ENCODE measurements around the gene THUMPD2. TPM values are rescaled to one million over a fixed set of nuclear protein-coding genes. Genes with fewer than 3 reads are reported as not detected.

The THUMPD2 gene
- total RNA-seq, 2 experiments from 2014 or later, result 18.0 to 18.8 TPM

GRCh38 chr2:39720970-39721369, 58.1 kb downstream of the THUMPD2 start:
- CTCF ChIA-PET, result no interaction called here
- POLR2A ChIA-PET, result no interaction called here

- POLR2A ChIA-PET, result no interaction called here
Observed at GRCh38 chr2:39719317-39719716, 59.7 kb downstream of the THUMPD2 start.

DNA sequence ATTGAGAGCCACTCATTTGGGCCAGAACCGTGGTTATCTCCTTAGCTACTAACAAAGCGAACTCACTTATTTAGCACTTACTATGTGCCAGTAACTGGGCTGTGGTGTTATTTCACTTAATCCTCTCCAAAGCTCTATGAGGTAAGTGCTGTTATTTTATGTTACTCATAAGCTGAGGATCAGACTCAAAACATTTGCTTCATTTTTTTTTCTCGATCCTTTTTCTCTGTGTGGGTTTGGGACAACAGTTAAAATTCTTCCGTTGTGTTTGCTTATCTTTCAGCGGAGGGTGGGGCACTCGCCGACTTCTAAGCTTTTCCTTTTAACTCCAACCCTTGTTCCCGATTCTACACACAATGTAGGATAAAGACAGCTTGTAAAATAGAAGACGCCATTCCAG, 60.6 kb downstream of the THUMPD2 start:
- CTCF ChIA-PET, result interaction anchor here (1.3 kb wide), 1 partner anchor 9 kb away, joined by 7 read pairs; no protein-coding TSS in a partner anchor
- POLR2A ChIA-PET, result no interaction called here

More at GRCh38 chr2:39719317-39719716, 59.7 kb downstream of the THUMPD2 start:
- CTCF ChIA-PET, result interaction anchor here (1.0 kb wide), 1 partner anchor 10 kb away, joined by 3 read pairs; no protein-coding TSS in a partner anchor

GRCh38 chr2:39717067-39717466, 62.0 kb downstream of the THUMPD2 start:
- CTCF ChIA-PET, result interaction anchor here (0.8 kb wide), 1 partner anchor 11 kb away, joined by 4 read pairs; no protein-coding TSS in a partner anchor
- POLR2A ChIA-PET, result no interaction called here

- ChIA-PET POLR2A (no interaction called here), CTCF (no interaction called here)
Observed at GRCh38 chr2:39715822-39716221, 63.2 kb downstream of the THUMPD2 start.

- ChIA-PET CTCF (no interaction called here), POLR2A (no interaction called here)
Observed at GRCh38 chr2:39715095-39715494, 64.0 kb downstream of the THUMPD2 start.

DNA sequence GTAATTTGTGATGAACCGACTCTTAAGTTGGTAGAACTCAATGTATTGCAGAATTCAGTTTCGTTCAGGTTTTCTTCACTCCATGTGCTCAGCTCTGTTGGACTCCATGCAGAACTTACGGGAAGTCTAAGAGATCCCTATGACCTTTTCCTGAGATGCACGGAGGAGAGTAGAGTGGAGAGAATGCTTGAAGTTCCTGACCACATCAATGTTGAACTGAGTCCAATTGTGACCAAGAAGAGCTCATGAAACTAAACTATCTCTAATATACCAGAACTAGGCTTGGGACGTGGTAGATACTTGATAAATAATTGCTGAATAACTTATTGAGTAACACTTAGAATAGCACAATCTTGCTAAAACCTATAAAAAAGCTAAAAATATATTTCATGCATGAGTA, 66.1 kb downstream of the THUMPD2 start:
- ChIA-PET CTCF (no interaction called here), POLR2A (no interaction called here)

DNA sequence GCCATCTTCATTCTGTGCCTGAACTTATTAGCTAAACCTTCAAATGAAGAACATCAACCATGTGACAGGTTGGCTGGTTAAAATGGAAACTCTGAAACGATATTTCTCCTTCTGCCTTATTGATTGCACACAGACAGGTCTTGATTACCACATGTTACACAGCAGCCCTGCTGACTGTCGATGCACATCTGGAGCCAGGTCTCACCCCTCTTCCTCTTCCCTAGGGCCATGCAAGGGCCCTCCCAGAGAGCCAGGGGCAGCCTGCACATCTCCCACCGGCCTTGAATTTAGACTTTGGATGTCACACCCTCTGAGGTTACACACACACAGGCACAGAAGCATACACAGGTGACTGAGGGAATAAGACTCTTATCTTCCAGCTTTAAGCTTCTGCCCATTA, 68.3 kb downstream of the THUMPD2 start:
- ChIA-PET POLR2A (no interaction called here), CTCF (no interaction called here)

DNA sequence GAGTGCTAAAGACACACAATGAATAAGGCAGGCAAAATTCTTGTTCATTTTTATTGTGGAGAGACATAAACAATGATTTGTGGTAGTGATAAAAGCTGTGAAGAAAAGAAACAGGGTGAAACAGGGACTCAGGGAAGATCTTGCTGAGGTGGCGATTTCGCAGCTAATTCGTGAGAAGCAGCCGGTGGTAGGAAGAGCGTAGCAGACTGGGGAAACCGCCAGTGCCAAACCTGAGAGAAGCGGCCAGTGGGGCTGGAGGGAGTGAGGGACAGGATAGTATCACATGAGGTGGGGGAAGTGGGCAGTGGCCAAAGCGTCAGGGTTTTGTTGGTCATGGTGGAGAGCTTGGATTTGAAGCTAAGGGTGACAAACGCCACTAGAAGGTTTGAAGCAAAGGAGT, 71.1 kb downstream of the THUMPD2 start:
- CTCF ChIA-PET, result interaction anchor here (0.6 kb wide), 1 partner anchor 17 kb away, joined by 3 read pairs; no protein-coding TSS in a partner anchor
- POLR2A ChIA-PET, result no interaction called here

GRCh38 chr2:39706945-39707344, 72.1 kb downstream of the THUMPD2 start:
- ChIA-PET POLR2A (no interaction called here), CTCF (no interaction called here)

- POLR2A ChIA-PET, result no interaction called here
- CTCF ChIA-PET, result no interaction called here
Observed at GRCh38 chr2:39706312-39706711, 72.7 kb downstream of the THUMPD2 start.

GRCh38 chr2:39705638-39706037, 73.4 kb downstream of the THUMPD2 start:
- CTCF ChIA-PET, result no interaction called here
- POLR2A ChIA-PET, result no interaction called here

DNA sequence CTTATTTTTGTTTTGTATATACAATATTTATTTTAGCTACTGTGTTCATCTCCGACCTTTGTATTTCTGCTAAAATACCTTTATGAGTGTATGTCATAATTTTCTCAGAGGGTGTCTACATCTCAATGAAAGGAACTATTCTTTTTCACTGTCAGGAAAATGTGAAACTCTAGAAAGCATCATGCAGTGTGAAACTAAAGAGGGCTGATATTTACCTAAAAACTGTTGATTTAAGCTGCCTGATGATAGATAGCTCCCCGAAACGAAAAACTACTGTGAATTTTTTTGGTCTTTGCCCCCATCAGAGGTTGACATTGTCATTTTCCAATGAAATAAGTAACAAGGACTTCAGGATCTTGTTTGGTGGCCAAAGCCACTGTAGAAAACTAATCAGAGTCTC, 74.5 kb downstream of the THUMPD2 start:
- CTCF ChIA-PET, result no interaction called here
- POLR2A ChIA-PET, result no interaction called here

- POLR2A ChIA-PET, result no interaction called here
Observed at GRCh38 chr2:39703181-39703872, 75.7 kb downstream of the THUMPD2 start.

GRCh38 chr2:39701137-39701536, 77.9 kb downstream of the THUMPD2 start:
- ChIA-PET CTCF (no interaction called here), POLR2A (no interaction called here)

More at GRCh38 chr2:39703181-39703872, 75.7 kb downstream of the THUMPD2 start:
- CTCF ChIA-PET, result no interaction called here

DNA sequence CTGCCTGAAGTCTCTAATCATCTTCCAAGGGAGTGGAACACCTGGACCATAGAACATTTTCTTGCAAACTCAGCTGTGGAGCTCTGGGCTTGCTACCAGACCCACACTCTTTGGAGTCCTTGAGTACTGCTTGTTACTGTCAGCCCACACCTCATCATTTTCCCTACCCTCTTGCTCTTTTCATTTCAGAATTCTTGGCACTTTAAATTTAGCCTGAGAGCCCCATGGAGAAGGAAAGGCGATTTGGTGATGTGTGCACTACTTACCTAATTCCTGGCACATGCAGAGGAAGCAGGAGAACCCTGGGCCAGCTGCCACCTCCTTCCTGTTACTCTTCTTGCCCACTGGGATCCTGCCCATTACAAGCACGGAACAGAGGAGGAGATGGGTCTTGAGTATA, 81.6 kb downstream of the THUMPD2 start:
- CTCF ChIA-PET, result no interaction called here
- POLR2A ChIA-PET, result no interaction called here

GRCh38 chr2:39696838-39697237, 82.2 kb downstream of the THUMPD2 start:
- POLR2A ChIA-PET, result interaction anchor here (0.6 kb wide), 1 partner anchor 279 kb away, joined by 5 read pairs; no protein-coding TSS in a partner anchor
- CTCF ChIA-PET, result no interaction called here

DNA sequence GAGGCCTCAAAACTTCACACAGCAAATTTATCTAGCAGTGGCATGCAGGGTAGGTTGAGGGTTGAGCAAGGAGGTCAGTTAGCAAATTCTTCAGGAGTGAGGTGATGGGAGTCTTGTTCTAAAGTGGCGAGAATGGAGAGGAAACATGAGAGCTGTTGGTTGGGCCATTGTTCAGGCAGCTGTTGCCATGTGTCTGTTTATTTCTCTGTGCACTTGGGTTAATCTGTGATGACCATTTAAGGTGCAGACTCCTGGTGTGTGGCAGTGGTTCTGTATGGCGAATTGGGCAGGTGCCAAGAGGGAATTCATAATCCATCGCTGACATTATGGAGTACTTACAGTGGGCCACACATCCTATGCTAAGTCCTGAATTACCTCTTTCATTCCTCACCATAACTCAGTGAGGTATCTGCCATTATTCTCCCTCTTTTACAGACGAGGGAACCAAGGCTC, 82.9 kb downstream of the THUMPD2 start:
- ChIA-PET CTCF (interaction anchor here (0.7 kb wide), 1 partner anchor 217 kb away, joined by 3 read pairs; no protein-coding TSS in a partner anchor), POLR2A (interaction anchor here (0.6 kb wide), 1 partner anchor 278 kb away, joined by 5 read pairs; no protein-coding TSS in a partner anchor)

GRCh38 chr2:39693245-39693644, 85.8 kb downstream of the THUMPD2 start:
- ChIA-PET POLR2A (no interaction called here), CTCF (no interaction called here)

DNA sequence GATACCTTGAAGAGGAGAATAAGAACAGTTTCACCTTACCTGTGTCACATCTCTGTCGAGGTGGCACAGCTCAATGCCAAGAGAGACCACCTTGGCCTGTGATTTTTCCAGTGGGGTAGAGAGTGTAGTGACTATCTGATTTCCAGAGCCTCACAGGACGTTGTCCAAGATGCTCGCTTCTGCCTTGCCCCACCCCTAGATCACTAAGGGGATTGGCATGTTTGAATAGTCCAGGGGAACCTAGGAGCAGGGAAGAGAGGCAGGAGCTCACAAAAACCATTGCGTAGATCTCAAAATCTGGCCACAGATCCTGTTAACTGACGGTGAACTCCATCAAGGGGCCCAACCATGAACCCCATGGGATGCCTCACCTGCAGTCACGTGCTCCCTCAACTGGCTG, 89.2 kb downstream of the THUMPD2 start:
- CTCF ChIA-PET, result no interaction called here

GRCh38 chr2:39689272-39689841, 89.7 kb downstream of the THUMPD2 start:
- CTCF ChIA-PET, result no interaction called here
- POLR2A ChIA-PET, result no interaction called here

More for the DNA sequence above, 89.2 kb downstream of the THUMPD2 start:
- POLR2A ChIA-PET, result no interaction called here

DNA sequence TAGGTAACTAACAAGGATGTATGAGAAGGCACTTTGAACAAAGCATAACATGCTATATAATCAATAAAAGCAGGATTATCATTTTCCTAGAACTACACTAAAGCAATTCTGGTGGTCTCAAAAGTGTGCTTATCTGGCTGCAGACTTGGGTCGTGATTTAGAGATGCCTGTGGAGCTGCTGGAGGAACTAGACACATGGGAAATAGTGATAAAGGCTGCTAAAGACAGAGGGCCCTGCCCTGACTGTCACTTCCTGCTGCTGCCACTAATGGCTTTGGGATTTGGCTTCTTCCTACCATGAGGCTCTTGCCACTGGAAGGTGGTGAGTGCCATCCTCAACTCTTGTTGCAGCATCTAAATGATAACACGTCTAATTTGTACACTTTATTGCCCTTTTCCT, 90.9 kb downstream of the THUMPD2 start:
- POLR2A ChIA-PET, result no interaction called here
- CTCF ChIA-PET, result no interaction called here
